SU-DHL-6 (cell line): ENCODE results near the gene DYNC1LI2.

ENCODE experiments used
- EZH2phosphoT487 ChIP-seq: fragments of 200-600 bp; sonication (generic), shearing (Covaris generic); conservative IDR thresholded peaks from 2 replicates; pipeline ENCODE4 v1.6.1; 2018; ENCODE audit warnings: mild to moderate bottlenecking, antibody characterized with exemption, low read length, moderate library complexity, mixed read lengths
- TF ChIP-seq, protein P1 (sequence below): fragments of 200-600 bp; sonication (generic); IDR thresholded peaks from one replicate; pipeline ENCODE4 v1.5.1; 2017; ENCODE audit warnings: antibody characterized with exemption, mild to moderate bottlenecking, low read length, moderate library complexity; ENCODE audit not compliant: insufficient read depth, poor library complexity, severe bottlenecking

DNA sequence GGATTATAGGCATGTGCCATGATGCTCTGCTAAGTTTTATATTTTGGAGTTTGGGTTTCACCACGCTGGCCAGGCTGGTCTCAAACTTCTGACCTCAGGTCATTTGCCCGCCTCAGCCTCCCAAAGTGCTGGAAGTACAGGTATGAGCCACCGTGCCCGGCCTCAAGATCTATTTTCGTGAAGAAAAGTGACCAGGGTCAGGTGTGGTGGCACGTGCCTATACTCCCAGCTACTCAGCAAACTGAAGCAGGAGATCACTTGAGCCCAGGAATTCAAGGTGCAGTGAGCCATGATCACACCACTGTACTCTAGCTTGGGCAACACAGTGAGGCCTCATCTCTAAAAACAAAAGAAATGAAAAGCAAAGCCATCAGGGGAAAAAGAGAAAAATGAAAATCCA, 73.6 kb downstream of the DYNC1LI2 start:
- TF ChIP-seq, protein P1, sequence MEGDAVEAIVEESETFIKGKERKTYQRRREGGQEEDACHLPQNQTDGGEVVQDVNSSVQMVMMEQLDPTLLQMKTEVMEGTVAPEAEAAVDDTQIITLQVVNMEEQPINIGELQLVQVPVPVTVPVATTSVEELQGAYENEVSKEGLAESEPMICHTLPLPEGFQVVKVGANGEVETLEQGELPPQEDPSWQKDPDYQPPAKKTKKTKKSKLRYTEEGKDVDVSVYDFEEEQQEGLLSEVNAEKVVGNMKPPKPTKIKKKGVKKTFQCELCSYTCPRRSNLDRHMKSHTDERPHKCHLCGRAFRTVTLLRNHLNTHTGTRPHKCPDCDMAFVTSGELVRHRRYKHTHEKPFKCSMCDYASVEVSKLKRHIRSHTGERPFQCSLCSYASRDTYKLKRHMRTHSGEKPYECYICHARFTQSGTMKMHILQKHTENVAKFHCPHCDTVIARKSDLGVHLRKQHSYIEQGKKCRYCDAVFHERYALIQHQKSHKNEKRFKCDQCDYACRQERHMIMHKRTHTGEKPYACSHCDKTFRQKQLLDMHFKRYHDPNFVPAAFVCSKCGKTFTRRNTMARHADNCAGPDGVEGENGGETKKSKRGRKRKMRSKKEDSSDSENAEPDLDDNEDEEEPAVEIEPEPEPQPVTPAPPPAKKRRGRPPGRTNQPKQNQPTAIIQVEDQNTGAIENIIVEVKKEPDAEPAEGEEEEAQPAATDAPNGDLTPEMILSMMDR, result no peak
- no peak for TF ChIP-seq EZH2phosphoT487
